Fibroblast of upper back skin (primary cell): ENCODE data around the gene ALG12.

Experiments
- DNase-seq: peaks from one replicate; pipeline ENCODE4 v3.0.0-alpha.2; 2013

The ALG12 gene

GRCh38 chr22:49886346-49887063 lies 31.7 kb downstream of the ALG12 start:
- DNase-seq: no peak

- DNase-seq: no peak
Observed at GRCh38 chr22:49885881-49886280, 32.4 kb downstream of the ALG12 start.

- no peak for DNase-seq
Observed at GRCh38 chr22:49885281-49885680, 33.0 kb downstream of the ALG12 start.

GRCh38 chr22:49884503-49885260 lies 33.6 kb downstream of the ALG12 start:
- DNase-seq: no peak

- DNase-seq: no peak
Observed at GRCh38 chr22:49884075-49884474, 34.2 kb downstream of the ALG12 start.

- no peak for DNase-seq
Observed at GRCh38 chr22:49883294-49883640, 35.0 kb downstream of the ALG12 start.

- DNase-seq: no peak
Observed at GRCh38 chr22:49882519-49883293, 35.5 kb downstream of the ALG12 start.

- no peak for DNase-seq
Observed at GRCh38 chr22:49881856-49882255, 36.4 kb downstream of the ALG12 start.

- DNase-seq: no peak
Observed at GRCh38 chr22:49880281-49880680, 38.0 kb downstream of the ALG12 start.

- no peak for DNase-seq
Observed at GRCh38 chr22:49879871-49880270, 38.4 kb downstream of the ALG12 start.

- no peak for DNase-seq
Observed at GRCh38 chr22:49878206-49878605, 40.0 kb downstream of the ALG12 start.

- DNase-seq: no peak
Observed at GRCh38 chr22:49877642-49878041, 40.6 kb downstream of the ALG12 start.

GRCh38 chr22:49873228-49873940 lies 44.9 kb downstream of the ALG12 start:
- DNase-seq: no peak

- no peak for DNase-seq
Observed at GRCh38 chr22:49872347-49872746, 45.9 kb downstream of the ALG12 start.

GRCh38 chr22:49871482-49871881 lies 46.8 kb downstream of the ALG12 start:
- no peak for DNase-seq

- DNase-seq: no peak
Observed at GRCh38 chr22:49869845-49870712, 48.2 kb downstream of the ALG12 start.

- DNase-seq: no peak
Observed at GRCh38 chr22:49869086-49869830, 49.0 kb downstream of the ALG12 start.

GRCh38 chr22:49867303-49868265 lies 50.7 kb downstream of the ALG12 start:
- no peak for DNase-seq

- DNase-seq: no peak
Observed at GRCh38 chr22:49866646-49867045, 51.6 kb downstream of the ALG12 start.

GRCh38 chr22:49866134-49866533 lies 52.1 kb downstream of the ALG12 start:
- no peak for DNase-seq
